Posterior vena cava (tissue), 2 donors: ENCODE results near the gene DDHD1. TPM values are rescaled to one million over a fixed set of nuclear protein-coding genes. Genes with fewer than 3 reads are reported as not detected.
"Not testable (repeated sequence)": the region's sequence is repeated elsewhere in the genome, so short reads cannot be mapped to it uniquely, and the experiment has no call there.

Experiments used
- DNase-seq: peaks from one replicate; pipeline ENCODE4 v3.0.0-alpha.2; 2020; ENCODE audit warnings: low spot score
- intact Hi-C, 2 donors: fragments of 100-400 bp; cut with DNase I; formaldehyde crosslinking; loops; one replicate each; pipeline versions ENCODE4 v1.14.1 to v1.14.2; 2022 to 2023
- long read RNA-seq, 2 donors: library from polyadenylated mRNA; unstranded; transcript quantifications; one replicate each; pipeline ENCODE4 v2.0.0, GENCODE V29; 2020 to 2021
- total RNA-seq, 2 donors: library from RNA; stranded (reverse); fragmentation: NEBNext Ultra II Directional; extraction: Animal tissue kit (Norgen Biotek cat#: 25700); gene quantifications; one replicate each; pipeline ENCODE4 v1.2.1, GENCODE V29; 2021
- donor health status: DM: yes; HTN: yes; CAD: no.
- donor health status: DM: yes; HTN: yes; CAD: no.

The DDHD1 gene
- 10 to 100 TPM; 15.8 to 20.1 TPM for total RNA-seq
- long read RNA-seq, donor 1, full-length matches to known transcripts = 5 of 10 reads
- long read RNA-seq, donor 1, partial matches to known transcripts = 1 of 10 reads
- long read RNA-seq, donor 1, other reads (novel, unspliced or antisense) = 4 of 10 reads
- long read RNA-seq, donor 2, full-length matches to known transcripts = 1 of 8 reads
- long read RNA-seq, donor 2, partial matches to known transcripts = 5 of 8 reads
- long read RNA-seq, donor 2, other reads (novel, unspliced or antisense) = 2 of 8 reads

- intact Hi-C loops = no loop called here
- DNase-seq = peak; percentile 91
Observed at GRCh38 chr14:53152887-53153701, at the start of gene DDHD1. Gene DDHD1, minus strand, starts transcription at chr14:53153323. Its CDS starts 225 bp downstream, at chr14:53153098.

- intact Hi-C loops = no loop called here
- DNase-seq = no peak
Observed at GRCh38 chr14:53195949-53196348, 42.8 kb upstream of the DDHD1 start.

- DNase-seq = no peak
Observed at GRCh38 chr14:53193193-53193592, 40.1 kb upstream of the DDHD1 start.

GRCh38 chr14:53192052-53192760 is 39.1 kb upstream of the DDHD1 start:
- intact Hi-C loops = no loop called here
- DNase-seq = no peak

More at GRCh38 chr14:53193193-53193592, 40.1 kb upstream of the DDHD1 start:
- intact Hi-C loops = no loop called here

GRCh38 chr14:53190938-53191337 is 37.8 kb upstream of the DDHD1 start:
- no peak for DNase-seq

GRCh38 chr14:53187921-53188463 is 34.9 kb upstream of the DDHD1 start:
- DNase-seq = no peak
- intact Hi-C loops = no loop called here

More at GRCh38 chr14:53190938-53191337, 37.8 kb upstream of the DDHD1 start:
- intact Hi-C loops = no loop called here

- no peak for DNase-seq
- intact Hi-C loops = no loop called here
Observed at GRCh38 chr14:53186532-53186931, 33.4 kb upstream of the DDHD1 start.

GRCh38 chr14:53183611-53184010 is 30.5 kb upstream of the DDHD1 start:
- DNase-seq = no peak
- intact Hi-C loops = no loop called here

GRCh38 chr14:53183056-53183455 is 29.9 kb upstream of the DDHD1 start:
- no peak for DNase-seq
- intact Hi-C loops = no loop called here

- intact Hi-C loops, DNase-seq: not testable (repeated sequence)
Observed at GRCh38 chr14:53181463-53182081, 28.4 kb upstream of the DDHD1 start.

- DNase-seq = no peak
- intact Hi-C loops = no loop called here
Observed at GRCh38 chr14:53180272-53181221, 27.4 kb upstream of the DDHD1 start.

- intact Hi-C loops = not testable (repeated sequence)
Observed at GRCh38 chr14:53179486-53180005, 26.4 kb upstream of the DDHD1 start.

GRCh38 chr14:53175375-53175774 is 22.3 kb upstream of the DDHD1 start:
- intact Hi-C loops = no loop called here

More at GRCh38 chr14:53179486-53180005, 26.4 kb upstream of the DDHD1 start:
- not testable (repeated sequence) for DNase-seq

GRCh38 chr14:53174918-53175317 is 21.8 kb upstream of the DDHD1 start:
- intact Hi-C loops = no loop called here
- DNase-seq = no peak

More at GRCh38 chr14:53175375-53175774, 22.3 kb upstream of the DDHD1 start:
- no peak for DNase-seq

- no peak for DNase-seq
- intact Hi-C loops = no loop called here
Observed at GRCh38 chr14:53168786-53169185, 15.7 kb upstream of the DDHD1 start.

- no peak for DNase-seq
- intact Hi-C loops = no loop called here
Observed at GRCh38 chr14:53167602-53168328, 14.6 kb upstream of the DDHD1 start.

GRCh38 chr14:53161758-53162435 is 8.8 kb upstream of the DDHD1 start:
- no peak for DNase-seq
- intact Hi-C loops = no loop called here
